Right lobe of liver (tissue), 4 donors: ENCODE data around the gene RRM1.

Experiments
- CTCF ChIP-seq, 4 donors: fragments of 200-600 bp in 3 of 4; fragments of 450-650 bp in 1 of 4; IDR thresholded peaks; one replicate each; pipeline versions ENCODE4 v1.5.1 to v1.8.0; 2016 to 2022; ENCODE audit warnings: antibody characterized with exemption in 4 of 4, mild to moderate bottlenecking in 2 of 4
- POLR2A ChIP-seq: fragments of 450-650 bp; IDR thresholded peaks from one replicate; pipeline ENCODE4 v1.6.1; 2017; ENCODE audit warnings: antibody characterized with exemption, mild to moderate bottlenecking
- donor health status: DM: no; HTN: no; CAD: no.
- donor health status: DM: no; HTN: no; CAD: no.
- donor health status: DM: no; HTN: yes; CAD: no.

GRCh38 chr11:4183410-4184057 is 88.9 kb downstream of the RRM1 start:
- no peak for TF ChIP-seq POLR2A
- TF ChIP-seq CTCF (IDR thresholded peaks at IDR 0.05), result no peak
